CD4-positive, alpha-beta T cell treated with Interleukin-15 for 4 hours (primary cell): ENCODE results near the gene SPG7.

Source experiments
- DNase-seq: peaks from one replicate; pipeline ENCODE4 v3.0.0-alpha.2; 2020; ENCODE audit warnings: low spot score

The SPG7 gene

GRCh38 chr16:89517128-89517527 is 8.9 kb downstream of the SPG7 start:
- no peak for DNase-seq

GRCh38 chr16:89519881-89520280 is 11.7 kb downstream of the SPG7 start:
- no peak for DNase-seq

- no peak for DNase-seq
These were observed 14.1 kb downstream of the SPG7 start for GRCh38 chr16:89522287-89522686.

- DNase-seq, result no peak
These were observed 15.6 kb downstream of the SPG7 start for GRCh38 chr16:89523680-89524344.

GRCh38 chr16:89525146-89525913 is 17.1 kb downstream of the SPG7 start:
- no peak for DNase-seq

- DNase-seq, result no peak
These were observed 20.9 kb downstream of the SPG7 start for GRCh38 chr16:89529097-89529496.

GRCh38 chr16:89530401-89531381 is 22.5 kb downstream of the SPG7 start:
- no peak for DNase-seq

GRCh38 chr16:89531821-89532526 is 23.8 kb downstream of the SPG7 start:
- DNase-seq, result no peak

- DNase-seq, result peak; percentile 42
These were observed 26.1 kb downstream of the SPG7 start for GRCh38 chr16:89534252-89534756.

GRCh38 chr16:89536371-89536770 is 28.2 kb downstream of the SPG7 start:
- DNase-seq, result no peak

- no peak for DNase-seq
These were observed 28.8 kb downstream of the SPG7 start for GRCh38 chr16:89536886-89537548.

GRCh38 chr16:89537549-89537925 is 29.3 kb downstream of the SPG7 start:
- DNase-seq, result no peak

GRCh38 chr16:89538286-89538685 is 30.1 kb downstream of the SPG7 start:
- DNase-seq, result no peak

GRCh38 chr16:89540557-89540956 is 32.4 kb downstream of the SPG7 start:
- DNase-seq, result no peak

- no peak for DNase-seq
These were observed 33.6 kb downstream of the SPG7 start for GRCh38 chr16:89541792-89542191.

- DNase-seq, result no peak
These were observed 35.9 kb downstream of the SPG7 start for GRCh38 chr16:89544113-89544512.

GRCh38 chr16:89544713-89545043 is 36.5 kb downstream of the SPG7 start:
- no peak for DNase-seq

GRCh38 chr16:89545044-89545830 is 37.0 kb downstream of the SPG7 start:
- no peak for DNase-seq

GRCh38 chr16:89545831-89546574 is 37.8 kb downstream of the SPG7 start:
- no peak for DNase-seq

GRCh38 chr16:89546781-89547180 is 38.6 kb downstream of the SPG7 start:
- no peak for DNase-seq
